RCC 7860 (cell line): Measurements from ENCODE around the gene CORO2A.

Experiments used
- DNase-seq: peaks from one replicate; pipeline ENCODE4 v3.0.0-alpha.2; 2015; ENCODE audit warnings: low spot score
- FAIRE-seq: peaks from 2 replicates; lab custom pipeline; 2012; peaks lifted over from hg19 to GRCh38; lab: Jason Lieb, UNC

The CORO2A gene

GRCh38 chr9:98192503-98193335 lies at the start of gene CORO2A:
Gene CORO2A, minus strand, starts transcription at chr9:98192637. Its CDS starts 34,977 bp downstream, at chr9:98157660.
- no peak for FAIRE-seq

GRCh38 chr9:98241357-98242300 lies 49.2 kb upstream of the CORO2A start:
- DNase-seq = no peak
- no peak for FAIRE-seq

More at GRCh38 chr9:98192503-98193335, at the start of gene CORO2A:
- DNase-seq = peak; percentile 53

GRCh38 chr9:98240475-98240874 lies 48.0 kb upstream of the CORO2A start:
- DNase-seq (no peak), FAIRE-seq (no peak)

GRCh38 chr9:98236901-98237487 lies 44.6 kb upstream of the CORO2A start:
- no peak for DNase-seq
- FAIRE-seq = no peak

GRCh38 chr9:98235126-98235525 lies 42.7 kb upstream of the CORO2A start:
- DNase-seq (no peak), FAIRE-seq (no peak)

GRCh38 chr9:98234245-98234825 lies 41.9 kb upstream of the CORO2A start:
- DNase-seq (no peak), FAIRE-seq (no peak)

- FAIRE-seq (no peak), DNase-seq (no peak)
These were observed 40.5 kb upstream of the CORO2A start for GRCh38 chr9:98232926-98233325.

GRCh38 chr9:98231770-98232478 lies 39.5 kb upstream of the CORO2A start:
- peak; percentile 89 for FAIRE-seq
- peak; percentile 84 for DNase-seq

GRCh38 chr9:98230789-98231188 lies 38.4 kb upstream of the CORO2A start:
- DNase-seq (no peak), FAIRE-seq (no peak)

- FAIRE-seq (no peak), DNase-seq (no peak)
These were observed 37.9 kb upstream of the CORO2A start for GRCh38 chr9:98230304-98230703.

GRCh38 chr9:98229620-98230019 lies 37.2 kb upstream of the CORO2A start:
- DNase-seq (no peak), FAIRE-seq (no peak)

- DNase-seq (no peak), FAIRE-seq (no peak)
These were observed 36.6 kb upstream of the CORO2A start for GRCh38 chr9:98229090-98229395.

- FAIRE-seq (no peak), DNase-seq (no peak)
These were observed 36.1 kb upstream of the CORO2A start for GRCh38 chr9:98228392-98229089.

- no peak for DNase-seq
- FAIRE-seq = no peak
These were observed 35.4 kb upstream of the CORO2A start for GRCh38 chr9:98227883-98228282.

- DNase-seq (no peak), FAIRE-seq (no peak)
These were observed 34.5 kb upstream of the CORO2A start for GRCh38 chr9:98226957-98227356.

- DNase-seq = no peak
- FAIRE-seq = no peak
These were observed 34.1 kb upstream of the CORO2A start for GRCh38 chr9:98226516-98226915.

GRCh38 chr9:98225015-98225442 lies 32.6 kb upstream of the CORO2A start:
- no peak for FAIRE-seq
- DNase-seq = no peak

- peak; percentile 99 for DNase-seq
- peak; percentile 98 for FAIRE-seq
These were observed 30.7 kb upstream of the CORO2A start for GRCh38 chr9:98222885-98223691.

GRCh38 chr9:98220911-98221310 lies 28.5 kb upstream of the CORO2A start:
- no peak for FAIRE-seq
- DNase-seq = no peak
